ENCODE data around the gene SULT4A1. TPM values are rescaled to one million over a fixed set of nuclear protein-coding genes. Genes with fewer than 3 reads are reported as not detected.
A peak's percentile ranks its signal among the peaks of the same experiment; 100 is the strongest.

The SULT4A1 gene
- total and polyA plus RNA-seq, 10 of the 15 experiments (the other 5 are each of a cell fraction or from before 2014, with no cell fraction given), result not detected

GRCh38 chr22:43782448-43782847 lies 79.9 kb downstream of the SULT4A1 start (continued):
- TF ChIP-seq TCF7 (IDR thresholded peaks at IDR 0.05; ENCODE audit: borderline replicate concordance), result no peak

DNA sequence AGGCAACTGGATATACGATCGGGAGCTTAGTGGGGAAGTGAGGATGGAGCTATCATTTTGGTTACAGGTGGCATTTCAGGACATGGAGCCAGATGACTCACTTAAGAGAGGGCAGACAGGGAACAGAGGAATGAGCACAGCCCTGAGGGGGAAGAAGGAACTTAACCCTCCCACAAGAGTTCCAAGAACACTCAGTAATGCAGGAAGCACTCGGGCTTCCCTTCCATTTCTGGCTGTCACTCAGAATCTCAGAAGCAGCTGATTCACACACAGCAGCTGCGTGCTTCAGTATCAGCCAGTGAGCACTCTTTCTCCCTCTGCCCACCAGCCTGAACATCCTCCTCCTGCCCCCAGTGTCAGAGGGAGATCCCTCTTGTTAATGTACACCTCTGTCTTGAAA lies 85.0 kb downstream of the SULT4A1 start:
- intact Hi-C loops (cut with micrococcal nuclease; ENCODE audit: unreplicated experiment), result no loop called here
- H3K27me3 ChIP-seq (replicated peaks in 1 of 2; ENCODE audit: control insufficient read depth in 2 of 2, insufficient read depth in 2 of 2, low read length in 1 of 2), result no peaks in the 10 kb centered on the region
- H3K9me3 ChIP-seq (replicated peaks; ENCODE audit: control insufficient read depth, insufficient read depth, low read length), result no peaks in the 10 kb centered on the region
- CTCF ChIA-PET, result interaction anchor here (4.2 kb wide), 1 partner anchor 19 kb away, joined by 11 read pairs; no protein-coding TSS in a partner anchor
- no peak overlapping the region for H3K4me2 ChIP-seq (ENCODE audit: control insufficient read depth, insufficient read depth)
- BruUV-seq (replicated peaks), result no TSS peak
- POLR2A ChIA-PET, result no interaction called here
- TF ChIP-seq, protein P1, sequence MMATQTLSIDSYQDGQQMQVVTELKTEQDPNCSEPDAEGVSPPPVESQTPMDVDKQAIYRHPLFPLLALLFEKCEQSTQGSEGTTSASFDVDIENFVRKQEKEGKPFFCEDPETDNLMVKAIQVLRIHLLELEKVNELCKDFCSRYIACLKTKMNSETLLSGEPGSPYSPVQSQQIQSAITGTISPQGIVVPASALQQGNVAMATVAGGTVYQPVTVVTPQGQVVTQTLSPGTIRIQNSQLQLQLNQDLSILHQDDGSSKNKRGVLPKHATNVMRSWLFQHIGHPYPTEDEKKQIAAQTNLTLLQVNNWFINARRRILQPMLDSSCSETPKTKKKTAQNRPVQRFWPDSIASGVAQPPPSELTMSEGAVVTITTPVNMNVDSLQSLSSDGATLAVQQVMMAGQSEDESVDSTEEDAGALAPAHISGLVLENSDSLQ (IDR thresholded peaks at IDR 0.05), result peak; percentile 89
- TF ChIP-seq, protein P2, sequence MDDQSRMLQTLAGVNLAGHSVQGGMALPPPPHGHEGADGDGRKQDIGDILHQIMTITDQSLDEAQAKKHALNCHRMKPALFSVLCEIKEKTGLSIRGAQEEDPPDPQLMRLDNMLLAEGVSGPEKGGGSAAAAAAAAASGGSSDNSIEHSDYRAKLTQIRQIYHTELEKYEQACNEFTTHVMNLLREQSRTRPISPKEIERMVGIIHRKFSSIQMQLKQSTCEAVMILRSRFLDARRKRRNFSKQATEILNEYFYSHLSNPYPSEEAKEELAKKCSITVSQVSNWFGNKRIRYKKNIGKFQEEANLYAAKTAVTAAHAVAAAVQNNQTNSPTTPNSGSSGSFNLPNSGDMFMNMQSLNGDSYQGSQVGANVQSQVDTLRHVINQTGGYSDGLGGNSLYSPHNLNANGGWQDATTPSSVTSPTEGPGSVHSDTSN (IDR thresholded peaks at IDR 0.05; ENCODE audit: insufficient replicate concordance, low read depth, low read length), result peak; percentile 74
- no peak for TF ChIP-seq ETV6 (conservative IDR thresholded peaks at IDR 0.05 in 1 of 2, IDR thresholded peaks at IDR 0.05 in 1 of 2; ENCODE audit: borderline replicate concordance in 1 of 2, low read depth in 1 of 2)
- H3K4me1 ChIP-seq (ENCODE audit: control insufficient read depth, insufficient read depth, low read length), result no peaks in the 10 kb centered on the region
- FAIRE-seq (no peak), ATAC-seq (no peak), DNase-seq (ENCODE audit: low read depth, low spot score) (no peak)
- H3K79me2 ChIP-seq (ENCODE audit: control insufficient read depth, insufficient read depth, low read length), result no peaks in the 10 kb centered on the region
- no peak overlapping the region for H3K27ac ChIP-seq (ENCODE audit: control insufficient read depth, insufficient read depth)
- no peak overlapping the region for H3K4me3 ChIP-seq
- SMC1A ChIA-PET (ENCODE audit: uncharacterized antibody, unreplicated experiment), result interaction anchor here (1.3 kb wide), 1 partner anchor 11 kb away, joined by 3 read pairs; no protein-coding TSS in a partner anchor
- in situ Hi-C loops (cut with MboI), result no loop called here
- H3K36me3 ChIP-seq (ENCODE audit: control insufficient read depth in 2 of 2, insufficient read depth in 2 of 2, low read length in 1 of 2), result no peaks in the 10 kb centered on the region
- WGBS (ENCODE audit: insufficient coverage, insufficient replicate concordance, low lambda C conversion rate, missing lambda C conversion rate), result 36% methylated on average over 4 of the region's 4 CpGs
- H2AFZ ChIP-seq (ENCODE audit: control insufficient read depth, low read depth, low read length), result no peak overlapping the region
- RAD21 ChIA-PET (ENCODE audit: unreplicated experiment), result interaction anchor here (2.3 kb wide), 1 partner anchor 26 kb away, joined by 10 read pairs; no protein-coding TSS in a partner anchor
- no peak overlapping the region for H3K9ac ChIP-seq (ENCODE audit: control insufficient read depth, insufficient read depth, low read length)
- no peaks in the 10 kb centered on the region for H4K20me1 ChIP-seq (ENCODE audit: control insufficient read depth, insufficient read depth)

All from GM12878 (cell line).